Omental fat pad (tissue), 4 donors: ENCODE data around the gene ISG20. TPM values are rescaled to one million over a fixed set of nuclear protein-coding genes. Genes with fewer than 3 reads are reported as not detected.

Experiments used
- ATAC-seq: fragments of 150-250 bp; one replicate; pipeline ENCODE4 v1.9.1; 2016; ENCODE audit warnings: mild to moderate bottlenecking, moderate library complexity; ENCODE audit not compliant: low FRiP score
- DNase-seq: peaks from one replicate; pipeline ENCODE4 v3.0.0-alpha.2; 2019; ENCODE audit warnings: low spot score
- CTCF ChIP-seq, 3 donors: fragments of 450-650 bp; IDR thresholded peaks; one replicate each; pipeline ENCODE4 v1.5.1; 2016 to 2017; ENCODE audit warnings: antibody characterized with exemption in 3 of 3, mild to moderate bottlenecking in 3 of 3, moderate library complexity in 2 of 3
- total RNA-seq, 4 donors: library from RNA; depleted of rRNA; stranded (reverse); fragments of >200 nt; gene quantifications; one replicate each; pipeline ENCODE4 v1.1.0, GENCODE V29; 2016

ISG20 gene
- total RNA-seq, 4 donors from 2014 or later = 21.3 to 41.0 (median 27.8) TPM

DNA sequence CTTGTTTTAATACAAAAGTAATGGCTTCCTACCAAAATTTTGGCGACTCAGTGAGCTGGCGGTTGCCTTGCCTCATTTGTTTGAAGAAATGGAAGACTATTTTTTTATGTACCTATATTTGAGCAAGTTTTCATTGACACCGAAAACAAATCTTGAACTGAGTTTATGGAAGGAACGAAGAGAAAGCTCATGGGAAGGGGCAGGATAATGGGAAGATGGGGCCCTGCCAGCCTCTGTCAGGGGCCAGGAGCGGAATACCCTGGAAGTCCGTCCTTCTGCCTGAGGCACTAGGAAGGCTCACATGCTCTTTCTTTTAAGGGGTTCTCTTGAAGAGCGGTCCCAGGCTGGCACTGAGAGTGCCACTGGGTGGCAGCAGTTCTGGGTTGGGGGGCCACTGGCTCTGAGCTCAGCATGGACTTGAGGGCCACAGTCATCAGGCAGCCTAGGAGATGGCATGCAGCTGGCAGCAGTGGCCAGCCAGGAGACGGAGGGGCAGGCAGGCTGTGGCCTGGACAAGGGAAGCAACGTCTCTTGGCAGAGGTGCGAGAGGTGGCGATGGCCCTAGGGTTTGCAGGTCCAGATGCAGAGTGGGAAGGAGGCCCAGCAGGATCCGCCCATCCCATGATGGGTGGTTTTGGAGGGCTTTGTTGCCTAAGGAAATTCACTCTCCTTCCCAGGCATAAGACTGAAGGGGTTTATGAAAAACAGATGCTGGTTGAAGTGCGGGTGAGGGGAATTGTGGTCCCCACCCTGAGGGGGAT lies 41.6 kb downstream of the ISG20 start:
- TF ChIP-seq CTCF (IDR thresholded peaks at IDR 0.05) = no peak
- ATAC-seq (no peak), DNase-seq (no peak)

GRCh38 chr15:88681610-88682221 lies 42.9 kb downstream of the ISG20 start:
- DNase-seq (no peak), ATAC-seq (no peak)
- TF ChIP-seq CTCF (IDR thresholded peaks at IDR 0.05) = no peak

GRCh38 chr15:88684345-88684744 lies 45.5 kb downstream of the ISG20 start:
- DNase-seq (no peak), ATAC-seq (no peak)
- TF ChIP-seq CTCF (IDR thresholded peaks at IDR 0.05) = no peak

DNA sequence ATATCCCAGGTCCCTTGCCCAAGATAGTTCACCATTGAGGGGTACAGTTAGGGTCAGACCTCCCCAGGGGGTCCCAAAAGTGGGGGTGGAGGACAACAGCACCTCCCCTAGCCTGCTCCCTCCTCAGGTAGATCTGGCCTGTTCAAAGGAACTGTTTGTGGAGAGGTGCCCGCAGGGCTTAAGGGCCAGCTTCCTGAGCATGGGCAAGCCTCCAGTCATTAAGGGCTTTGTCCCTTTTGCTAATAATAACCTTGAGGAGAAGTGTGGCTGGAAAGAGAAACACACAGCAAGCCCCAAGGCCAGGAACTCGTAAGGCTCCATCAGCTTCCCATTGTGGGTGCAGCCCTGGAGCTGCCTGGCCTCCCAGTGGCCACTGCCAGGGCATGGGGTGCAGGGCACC lies 47.4 kb downstream of the ISG20 start:
- no peak for ATAC-seq
- DNase-seq = no peak
- TF ChIP-seq CTCF (IDR thresholded peaks at IDR 0.05) = no peak

- DNase-seq = no peak
- TF ChIP-seq CTCF (IDR thresholded peaks at IDR 0.05) = no peak
- ATAC-seq = no peak
Observed at GRCh38 chr15:88688394-88688933, 49.6 kb downstream of the ISG20 start.

DNA sequence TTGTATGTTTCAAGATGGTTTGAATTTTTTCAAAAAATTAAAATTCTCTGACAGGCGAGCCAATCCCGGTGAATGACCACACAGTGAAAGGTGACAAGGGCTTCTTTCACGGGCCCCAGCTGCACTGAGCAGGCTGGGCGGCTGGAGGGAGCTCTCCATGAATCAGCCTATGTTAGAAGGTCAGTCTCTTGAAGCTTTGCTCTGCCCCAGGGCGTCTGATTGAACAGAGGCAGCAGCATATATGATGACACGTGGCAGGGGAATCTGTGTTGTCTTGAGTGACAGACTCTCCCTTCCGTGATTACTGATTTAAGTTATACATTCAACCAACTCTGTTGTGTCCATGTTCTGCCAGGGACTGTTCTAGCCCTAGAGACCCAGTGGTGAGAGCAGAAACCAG lies 51.5 kb downstream of the ISG20 start:
- DNase-seq (no peak), ATAC-seq (no peak)
- TF ChIP-seq CTCF (IDR thresholded peaks at IDR 0.05) = no peak

DNA sequence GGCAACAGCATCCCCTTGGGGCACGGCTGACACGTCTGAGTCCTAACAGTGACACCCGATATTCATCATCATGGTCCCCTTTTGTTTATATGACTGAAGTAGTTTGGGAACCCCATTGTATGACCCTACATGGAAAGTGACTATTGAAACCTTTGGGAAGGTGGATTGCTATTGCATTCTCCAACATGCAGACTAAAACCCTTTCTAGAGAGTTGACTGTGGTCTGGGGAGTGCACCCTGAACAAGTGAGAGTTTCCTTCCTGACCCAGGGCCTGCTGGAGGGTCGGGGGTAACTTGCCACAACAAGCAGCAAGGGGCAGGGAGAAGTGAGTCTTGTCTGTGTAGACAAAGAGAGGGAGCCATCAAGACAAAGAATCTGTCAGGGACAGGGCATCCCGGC lies 54.4 kb downstream of the ISG20 start:
- no peak for DNase-seq
- ATAC-seq = no peak
- TF ChIP-seq CTCF (IDR thresholded peaks at IDR 0.05) = no peak
